WTC11 (cell line): ENCODE results near the gene CAST. TPM values are rescaled to one million over a fixed set of nuclear protein-coding genes. Genes with fewer than 3 reads are reported as not detected.

Source experiments
- ATAC-seq: fragments of 200-7000 bp; cut with Tn5 transposase; 2 replicates; pipeline ENCODE4 v1.10.0; 2021; ENCODE audit warnings: mild to moderate bottlenecking, moderate library complexity
- CTCF ChIA-PET: fragments of 300-600 bp; sonication (Branson Sonifier 250); formaldehyde crosslinking; loops from one replicate; lab custom pipeline; 2021; ENCODE audit warnings: antibody characterized with exemption; lab: Charles Lee
- POLR2A ChIA-PET: fragments of 350-600 bp; sonication (Branson Sonifier 250); formaldehyde crosslinking; loops from one replicate; lab custom pipeline; 2021; ENCODE audit warnings: antibody characterized with exemption; lab: Charles Lee
- DNase-seq: peaks from one replicate; pipeline ENCODE4 v3.0.0; 2021; ENCODE audit warnings: low spot score
- H3K27ac Mint-ChIP-seq: 2 replicates; pipeline ENCODE4 v1.8.0; 2021; ENCODE audit warnings: mixed read lengths
- H3K27me3 Mint-ChIP-seq: 2 replicates; pipeline ENCODE4 v1.8.0; 2021; ENCODE audit warnings: low read depth, mild to moderate bottlenecking, moderate library complexity, mixed read lengths
- H3K36me3 Mint-ChIP-seq: 2 replicates; pipeline ENCODE4 v1.8.0; 2021; ENCODE audit warnings: mixed read lengths
- H3K4me1 Mint-ChIP-seq: 2 replicates; pipeline ENCODE4 v1.8.0; 2022; ENCODE audit warnings: mixed read lengths
- H3K4me3 Mint-ChIP-seq: 2 replicates; pipeline ENCODE4 v1.8.0; 2021; ENCODE audit warnings: mild to moderate bottlenecking, moderate library complexity, mixed read lengths
- H3K9me3 Mint-ChIP-seq: 2 replicates; pipeline ENCODE4 v1.8.0; 2021; ENCODE audit warnings: mixed read lengths
- CBFB ChIP-seq: sonication (generic); formaldehyde crosslinking; IDR thresholded peaks from 2 replicates; pipeline ENCODE4 v1.8.1; 2022; ENCODE audit warnings: mild to moderate bottlenecking, low read depth, missing genetic modification reagents
- CREB1 ChIP-seq: sonication (generic); formaldehyde crosslinking; IDR thresholded peaks from 2 replicates; pipeline ENCODE4 v1.8.0; 2023; ENCODE audit warnings: mild to moderate bottlenecking, missing genetic modification reagents
- ELF4 ChIP-seq: sonication (generic); formaldehyde crosslinking; IDR thresholded peaks from 2 replicates; pipeline ENCODE4 v1.8.1; 2022; ENCODE audit warnings: low read depth, mild to moderate bottlenecking, moderate library complexity, missing genetic modification reagents
- JUN ChIP-seq: sonication (generic); formaldehyde crosslinking; IDR thresholded peaks from 2 replicates; pipeline ENCODE4 v1.8.0; 2023; ENCODE audit warnings: mild to moderate bottlenecking, missing genetic modification reagents
- NFYB ChIP-seq: sonication (generic); formaldehyde crosslinking; conservative IDR thresholded peaks from 2 replicates; pipeline ENCODE4 v1.8.0; 2022; ENCODE audit warnings: low read depth, missing genetic modification reagents
- RELA ChIP-seq: sonication (generic); formaldehyde crosslinking; IDR thresholded peaks from 2 replicates; pipeline ENCODE4 v1.8.1; 2022; ENCODE audit warnings: missing genetic modification reagents, mild to moderate bottlenecking, borderline replicate concordance
- SP1 ChIP-seq: sonication (generic); formaldehyde crosslinking; conservative IDR thresholded peaks from 2 replicates; pipeline ENCODE4 v1.8.1; 2022; ENCODE audit warnings: missing genetic modification reagents
- STAT6 ChIP-seq: sonication (generic); formaldehyde crosslinking; conservative IDR thresholded peaks from 2 replicates; pipeline ENCODE4 v1.8.1; 2023; ENCODE audit warnings: mild to moderate bottlenecking, low read depth, missing genetic modification reagents, moderate library complexity
- TCF7 ChIP-seq: sonication (generic); formaldehyde crosslinking; IDR thresholded peaks from 2 replicates; pipeline ENCODE4 v1.8.0; 2022; ENCODE audit warnings: mild to moderate bottlenecking, low read depth, missing genetic modification reagents, moderate library complexity
- TEAD4 ChIP-seq: sonication (generic); formaldehyde crosslinking; IDR thresholded peaks from 2 replicates; pipeline ENCODE4 v1.8.0; 2022; ENCODE audit warnings: mild to moderate bottlenecking, missing genetic modification reagents
- ZBTB21 ChIP-seq: sonication (generic); formaldehyde crosslinking; IDR thresholded peaks from 2 replicates; pipeline ENCODE4 v1.8.1; 2023; ENCODE audit warnings: mild to moderate bottlenecking, missing genetic modification reagents, borderline replicate concordance
- ZMAT4 ChIP-seq: fragments of 250-450 bp; sonication (Bioruptor Pico); IDR thresholded peaks from 2 replicates; pipeline ENCODE4 v1.9.0; 2021; ENCODE audit warnings: mild to moderate bottlenecking
- ZNF263 ChIP-seq: sonication (generic); formaldehyde crosslinking; IDR thresholded peaks from 2 replicates; pipeline ENCODE4 v1.8.1; 2022; ENCODE audit warnings: low read depth, mild to moderate bottlenecking, moderate library complexity, missing genetic modification reagents
- ZNF671 ChIP-seq: fragments of 250-450 bp; sonication (Bioruptor Pico); IDR thresholded peaks from 2 replicates; pipeline ENCODE4 v1.8.0; 2021; ENCODE audit warnings: mild to moderate bottlenecking
- total RNA-seq: library from RNA; stranded (reverse); gene quantifications from 3 replicates; pipeline ENCODE4 v1.2.3, GENCODE V29; 2021
- TF ChIP-seq, protein P1 (sequence below): sonication (generic); formaldehyde crosslinking; IDR thresholded peaks from 2 replicates; pipeline ENCODE4 v1.8.0; 2022; ENCODE audit warnings: mild to moderate bottlenecking, missing genetic modification reagents
- TF ChIP-seq, protein P2 (sequence below): fragments of 250-450 bp; sonication (Bioruptor Pico); conservative IDR thresholded peaks from 2 replicates; pipeline ENCODE4 v1.9.0; 2021; ENCODE audit warnings: mild to moderate bottlenecking
- TF ChIP-seq, protein P3 (sequence below): sonication (generic); formaldehyde crosslinking; IDR thresholded peaks from 2 replicates; pipeline ENCODE4 v1.8.1; 2022; ENCODE audit warnings: mild to moderate bottlenecking, missing genetic modification reagents, moderate library complexity, borderline replicate concordance

The CAST gene
- total RNA-seq, 1 experiment from 2014 or later = 40.0 TPM

GRCh38 chr5:96776621-96777020 lies 114.4 kb downstream of the CAST start:
- H3K27ac Mint-ChIP-seq = no peak overlapping the region
- no peaks in the 10 kb centered on the region for H3K9me3 Mint-ChIP-seq
- peaks cover 3% of the 10 kb centered on the region; the same call in 1 of the 2 replicates for H3K36me3 Mint-ChIP-seq
- no peaks in the 10 kb centered on the region for H3K4me1 Mint-ChIP-seq
- H3K27me3 Mint-ChIP-seq = no peaks in the 10 kb centered on the region
- ATAC-seq = no peak
- ChIA-PET POLR2A (no interaction called here), CTCF (interaction anchor here (1.0 kb wide), 1 partner anchor 92 kb away, joined by 3 read pairs; no protein-coding TSS in a partner anchor)
- no peak for TF ChIP-seq ZNF671 (CRISPR knock-in tag)
- TF ChIP-seq ZBTB21 = no peak
- no peak for TF ChIP-seq ZMAT4 (CRISPR knock-in tag)
- no peak for DNase-seq
- H3K4me3 Mint-ChIP-seq = no peak overlapping the region

- no peak overlapping the region for H3K4me3 Mint-ChIP-seq
- DNase-seq = no peak
- ChIA-PET POLR2A (no interaction called here), CTCF (no interaction called here)
- ATAC-seq = no peak
- no peak for TF ChIP-seq SP1 (CRISPR knock-in tag)
- TF ChIP-seq ELF4 (CRISPR knock-in tag) = no peak
- TF ChIP-seq CREB1 = no peak
- TF ChIP-seq, protein P1, sequence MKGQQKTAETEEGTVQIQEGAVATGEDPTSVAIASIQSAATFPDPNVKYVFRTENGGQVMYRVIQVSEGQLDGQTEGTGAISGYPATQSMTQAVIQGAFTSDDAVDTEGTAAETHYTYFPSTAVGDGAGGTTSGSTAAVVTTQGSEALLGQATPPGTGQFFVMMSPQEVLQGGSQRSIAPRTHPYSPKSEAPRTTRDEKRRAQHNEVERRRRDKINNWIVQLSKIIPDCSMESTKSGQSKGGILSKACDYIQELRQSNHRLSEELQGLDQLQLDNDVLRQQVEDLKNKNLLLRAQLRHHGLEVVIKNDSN (CRISPR knock-in tag) = no peak
- no peak for TF ChIP-seq TEAD4 (CRISPR knock-in tag)
- TF ChIP-seq RELA = no peak
- TF ChIP-seq, protein P2, sequence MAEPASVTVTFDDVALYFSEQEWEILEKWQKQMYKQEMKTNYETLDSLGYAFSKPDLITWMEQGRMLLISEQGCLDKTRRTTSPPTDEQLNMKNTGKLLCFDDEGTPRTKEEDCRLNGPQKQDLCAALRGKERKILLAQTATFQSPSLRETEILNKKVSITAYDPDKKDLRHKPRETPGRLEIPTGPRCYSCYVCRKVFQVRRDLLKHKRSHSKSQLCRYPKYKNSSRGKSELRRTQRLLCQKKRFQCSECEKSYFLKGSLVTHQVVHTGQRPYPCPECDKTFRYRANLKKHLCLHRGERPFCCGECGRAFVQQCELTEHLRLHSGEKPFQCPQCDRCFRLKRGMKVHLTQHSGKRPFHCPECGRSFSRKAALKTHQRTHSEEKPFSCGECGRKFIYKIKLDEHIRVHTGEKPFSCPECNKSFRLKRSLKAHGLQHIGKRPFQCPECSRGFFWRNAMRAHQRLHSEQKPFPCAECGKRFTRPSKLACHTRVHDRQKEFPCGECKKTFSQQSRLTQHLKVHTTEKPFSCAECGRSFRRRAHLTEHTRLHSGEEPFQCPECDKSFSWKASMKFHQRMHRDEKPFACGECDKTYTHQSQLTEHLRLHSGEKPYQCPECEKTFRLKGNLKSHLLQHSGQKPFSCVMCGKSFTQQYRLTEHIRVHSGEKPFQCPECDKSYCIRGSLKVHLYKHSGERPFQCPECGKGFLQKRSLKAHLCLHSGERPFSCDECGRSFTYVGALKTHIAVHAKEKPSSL (CRISPR knock-in tag) = no peak
- TF ChIP-seq ZMAT4 (CRISPR knock-in tag) = no peak
- no peak for TF ChIP-seq STAT6 (CRISPR knock-in tag)
- no peak for TF ChIP-seq TCF7 (CRISPR knock-in tag)
- TF ChIP-seq ZNF263 (CRISPR knock-in tag) = no peak
- TF ChIP-seq JUN (CRISPR knock-in tag) = no peak
- no peak for TF ChIP-seq CBFB (CRISPR knock-in tag)
- no peak for TF ChIP-seq NFYB
- TF ChIP-seq, protein P3, sequence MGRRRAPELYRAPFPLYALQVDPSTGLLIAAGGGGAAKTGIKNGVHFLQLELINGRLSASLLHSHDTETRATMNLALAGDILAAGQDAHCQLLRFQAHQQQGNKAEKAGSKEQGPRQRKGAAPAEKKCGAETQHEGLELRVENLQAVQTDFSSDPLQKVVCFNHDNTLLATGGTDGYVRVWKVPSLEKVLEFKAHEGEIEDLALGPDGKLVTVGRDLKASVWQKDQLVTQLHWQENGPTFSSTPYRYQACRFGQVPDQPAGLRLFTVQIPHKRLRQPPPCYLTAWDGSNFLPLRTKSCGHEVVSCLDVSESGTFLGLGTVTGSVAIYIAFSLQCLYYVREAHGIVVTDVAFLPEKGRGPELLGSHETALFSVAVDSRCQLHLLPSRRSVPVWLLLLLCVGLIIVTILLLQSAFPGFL (CRISPR knock-in tag) = no peak
- 0 out of 2 replicates have a peak, but pooled peaks cover 4% of the 10 kb centered on the region for H3K9me3 Mint-ChIP-seq
- H3K4me1 Mint-ChIP-seq = no peaks in the 10 kb centered on the region
- H3K27ac Mint-ChIP-seq = no peak overlapping the region
- no peaks in the 10 kb centered on the region for H3K27me3 Mint-ChIP-seq
- H3K36me3 Mint-ChIP-seq = peaks cover 8% of the 10 kb centered on the region
Observed at GRCh38 chr5:96778409-96778808, 116.2 kb downstream of the CAST start.
